Measurements from ENCODE around the gene ASIC2. TPM values are rescaled to one million over a fixed set of nuclear protein-coding genes. Genes with fewer than 3 reads are reported as not detected.
A peak's percentile ranks its signal among the peaks of the same experiment; 100 is the strongest.

Gene ASIC2
- not detected in 2 replicates for total RNA-seq (2011; cell fraction: chromatin; rRNA removed; ENCODE audit: low replicate concordance)
- total RNA-seq (2011; cell fraction: nucleolus; rRNA removed): not detected in 2 replicates
- not detected in 2 replicates for total RNA-seq (2011; cell fraction: nucleoplasm; rRNA removed)
- total RNA-seq (2014; rRNA removed): not detected in 2 replicates
- total RNA-seq (2014; rRNA removed; fragmentation: Illumina TruSeq; extraction: Trizol): not detected in 2 replicates
- not detected in 2 replicates for total RNA-seq (2015; rRNA removed; fragmentation: Illumina TruSeq; extraction: Trizol)
- total RNA-seq (2021): not detected in 2 replicates
- polyA plus RNA-seq (2011; rRNA removed): not detected in 2 replicates
- not detected in 2 replicates for polyA plus RNA-seq (2011; cell fraction: cytosol; rRNA removed)
- not detected in 2 replicates for polyA plus RNA-seq (2011; cell fraction: nucleus; rRNA removed)
- polyA plus RNA-seq (2012): not detected in 2 replicates
- not detected in 2 replicates for polyA plus RNA-seq (2014; fragmentation: Illumina TruSeq; extraction: Trizol)
- not detected for polyA plus RNA-seq (2014; fragmentation: Nextera tagmentation; extraction: Ambion mirVana)
- not detected in 2 replicates for polyA plus RNA-seq (2014; rRNA removed)
- not detected in 2 replicates for polyA minus RNA-seq (2011; rRNA and poly(A)+ RNA removed)
- polyA minus RNA-seq (2011; cell fraction: cytosol; rRNA and poly(A)+ RNA removed): not detected in 2 replicates
- not detected in 2 replicates for polyA minus RNA-seq (2011; cell fraction: nucleus; rRNA and poly(A)+ RNA removed)
- percentile 2 among the genes with signal in this experiment for Bru-seq, nascent RNA
- percentile 1 among the genes with signal in this experiment for BruChase-seq, experiment 1, labeled RNA remaining after a 2-hour chase
- percentile 0 among the genes with signal in this experiment for BruChase-seq, experiment 2, labeled RNA remaining after a 6-hour chase
- long read RNA-seq, experiment 1: 0 reads
- long read RNA-seq, experiment 2, partial matches to known transcripts: 0 of 1 reads
- long read RNA-seq, experiment 2, other reads (novel, unspliced or antisense): 1 of 1 reads
- long read RNA-seq, experiment 3, partial matches to known transcripts: 0 of 1 reads
- long read RNA-seq, experiment 3, other reads (novel, unspliced or antisense): 1 of 1 reads

- no peak within 1 kb of the TSS for H3K27ac ChIP-seq (ENCODE audit: extremely low read depth, low read depth, low read length)
- no peak within 1 kb of the TSS for H2AFZ ChIP-seq (ENCODE audit: low read depth, low read length)
- no peaks in the 10 kb centered on the region for H4K20me1 ChIP-seq (replicated peaks; ENCODE audit: control insufficient read depth, insufficient read depth, low read length)
- no peaks in the 10 kb centered on the region for H3K79me2 ChIP-seq (ENCODE audit: control insufficient read depth, insufficient read depth, low read length)
- 0 out of 6 replicates have a peak, but pooled peaks of 1 of the 3 experiments have one; percentile 2 for TF ChIP-seq CTCF (IDR thresholded peaks at IDR 0.05 in 2 of 3, conservative IDR thresholded peaks at IDR 0.05 in 1 of 3; ENCODE audit: insufficient read depth in 2 of 3, low read depth in 1 of 3, low read length in 3 of 3)
- TF ChIP-seq SMARCA4 (IDR thresholded peaks at IDR 0.05): no peak
- H3K27me3 ChIP-seq (ENCODE audit: control insufficient read depth in 2 of 2, insufficient read depth in 2 of 2, low read length in 2 of 2): peaks cover 7 to 29% of the 10 kb centered on the region in 2 experiments; a peak in 4 of 5 replicates
- intact Hi-C loops (cut with micrococcal nuclease) (no loop called here), in situ Hi-C loops (cut with MboI) (no loop called here)
- ChIA-PET CTCF (ENCODE audit: low intra/inter-chr PET ratio) (no interaction called here), POLR2A (no interaction called here)
- BruUV-seq (replicated peaks): no TSS peak
- FAIRE-seq (no peak), DNase-seq (ENCODE audit: extremely low read depth in 1 of 4, low spot score in 3 of 4) (peak in 3 of 4 experiments; percentile 11 to 38 (median 24)), ATAC-seq (peak; percentile 74)
- 1% methylated on average over 31 of the region's 68 CpGs for WGBS (ENCODE audit: insufficient coverage, low coverage, missing lambda C conversion rate)
- H3K9me3 ChIP-seq (replicated peaks; ENCODE audit: control insufficient read depth, insufficient read depth, low read depth, low read length): no peaks in the 10 kb centered on the region
- H3K4me2 ChIP-seq (ENCODE audit: insufficient read depth, low read length): no peak within 1 kb of the TSS
- no peak within 1 kb of the TSS for H3K4me3 ChIP-seq
- H3K36me3 ChIP-seq (ENCODE audit: control insufficient read depth, insufficient read depth, low read length): no peaks in the 10 kb centered on the region
- no peak within 1 kb of the TSS for H3K9ac ChIP-seq (ENCODE audit: insufficient read depth in 1 of 2, low read depth in 2 of 2, low read length in 2 of 2)
- H3K9me1 ChIP-seq (ENCODE audit: control insufficient read depth, insufficient read depth, low read length): no peaks in the 10 kb centered on the region
- H3K4me1 ChIP-seq (replicated peaks in 1 of 2; ENCODE audit: control insufficient read depth in 2 of 2, insufficient read depth in 2 of 2, low read length in 2 of 2): peaks cover 0 to 19% of the 10 kb centered on the region in 2 experiments; a peak in 1 of 5 replicates
These were observed at the start of gene ASIC2 for GRCh38 chr17:33292981-33293867. TSS of gene ASIC2 (minus strand) at chr17:33293295.
